Adrenal gland (tissue), 5 donors: ENCODE results near the gene LCN12.

Experiments
- POLR2A ChIP-seq, 2 donors: fragments of 450-650 bp; IDR thresholded peaks; one replicate each; pipeline ENCODE4 v1.6.1; 2017; ENCODE audit warnings: antibody characterized with exemption in 2 of 2, mild to moderate bottlenecking in 2 of 2, moderate library complexity in 1 of 2
- TF ChIP-seq, protein P1 (sequence below), 6 experiments: fragments of 450-650 bp in 4 of 6; fragments of 200-600 bp in 2 of 6; sonication (generic) in 1 of 6; IDR thresholded peaks; 1 replicate in 5 of 6; 2 replicates in 1 of 6; pipeline versions ENCODE4 v1.5.1 to v1.8.0; 2016 to 2021; ENCODE audit warnings: antibody characterized with exemption in 6 of 6, mild to moderate bottlenecking in 2 of 6, moderate library complexity in 1 of 6
- donor health status: DM: no; HTN: no; CAD: no.

DNA sequence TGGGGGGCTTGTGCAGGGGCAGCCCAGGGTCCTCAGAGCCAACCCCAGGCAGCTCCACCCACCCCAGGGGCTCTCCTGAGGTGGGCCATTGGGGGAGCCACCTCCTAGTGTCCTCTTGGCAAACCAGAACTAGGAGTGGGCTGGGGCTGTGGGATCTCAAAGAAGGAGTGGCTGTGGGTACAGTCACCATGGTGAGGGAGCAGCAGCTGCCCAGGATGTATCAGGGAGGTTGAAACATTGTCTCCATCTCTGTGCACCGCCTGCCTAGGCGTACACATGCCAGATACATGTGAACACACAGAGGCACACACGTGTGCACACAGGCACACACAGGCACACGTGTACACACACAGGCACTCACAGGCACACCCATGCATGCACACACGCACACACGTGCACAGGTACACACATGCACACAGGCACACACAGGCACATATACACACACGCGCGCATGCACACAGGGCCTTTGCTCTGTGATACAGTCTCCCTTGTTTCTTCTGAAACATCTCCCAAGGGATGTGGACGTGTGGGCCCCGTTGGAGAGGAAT, 10.7 kb downstream of the LCN12 start:
- TF ChIP-seq, protein P1, sequence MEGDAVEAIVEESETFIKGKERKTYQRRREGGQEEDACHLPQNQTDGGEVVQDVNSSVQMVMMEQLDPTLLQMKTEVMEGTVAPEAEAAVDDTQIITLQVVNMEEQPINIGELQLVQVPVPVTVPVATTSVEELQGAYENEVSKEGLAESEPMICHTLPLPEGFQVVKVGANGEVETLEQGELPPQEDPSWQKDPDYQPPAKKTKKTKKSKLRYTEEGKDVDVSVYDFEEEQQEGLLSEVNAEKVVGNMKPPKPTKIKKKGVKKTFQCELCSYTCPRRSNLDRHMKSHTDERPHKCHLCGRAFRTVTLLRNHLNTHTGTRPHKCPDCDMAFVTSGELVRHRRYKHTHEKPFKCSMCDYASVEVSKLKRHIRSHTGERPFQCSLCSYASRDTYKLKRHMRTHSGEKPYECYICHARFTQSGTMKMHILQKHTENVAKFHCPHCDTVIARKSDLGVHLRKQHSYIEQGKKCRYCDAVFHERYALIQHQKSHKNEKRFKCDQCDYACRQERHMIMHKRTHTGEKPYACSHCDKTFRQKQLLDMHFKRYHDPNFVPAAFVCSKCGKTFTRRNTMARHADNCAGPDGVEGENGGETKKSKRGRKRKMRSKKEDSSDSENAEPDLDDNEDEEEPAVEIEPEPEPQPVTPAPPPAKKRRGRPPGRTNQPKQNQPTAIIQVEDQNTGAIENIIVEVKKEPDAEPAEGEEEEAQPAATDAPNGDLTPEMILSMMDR (IDR thresholded peaks at IDR 0.05), result no peak
- no peak for TF ChIP-seq POLR2A (IDR thresholded peaks at IDR 0.05)
